DND-41 (cell line): ENCODE measurements around the gene CHTF8.
"Not testable (repeated sequence)": the region's sequence is repeated elsewhere in the genome, so short reads cannot be mapped to it uniquely, and the experiment has no call there.

Experiments used
- CTCF ChIP-seq: IDR thresholded peaks from 2 replicates; pipeline ENCODE4 v1.5.1; 2012; ENCODE audit warnings: borderline replicate concordance, low read length, moderate library complexity, mild to moderate bottlenecking; ENCODE audit not compliant: poor library complexity, severe bottlenecking; ENCODE audit errors: extremely low read depth
- EZH2 ChIP-seq: IDR thresholded peaks from 3 replicates; pipeline ENCODE4 v1.6.1; 2012; ENCODE audit warnings: borderline replicate concordance, low read depth, mild to moderate bottlenecking, moderate library complexity, low read length, inconsistent platforms; ENCODE audit not compliant: severe bottlenecking

- TF ChIP-seq CTCF, EZH2: not testable (repeated sequence)
These were observed 17.2 kb upstream of the CHTF8 start for GRCh38 chr16:69149621-69150020.
